ENCODE data around the gene MRPL3.

The MRPL3 gene

DNA sequence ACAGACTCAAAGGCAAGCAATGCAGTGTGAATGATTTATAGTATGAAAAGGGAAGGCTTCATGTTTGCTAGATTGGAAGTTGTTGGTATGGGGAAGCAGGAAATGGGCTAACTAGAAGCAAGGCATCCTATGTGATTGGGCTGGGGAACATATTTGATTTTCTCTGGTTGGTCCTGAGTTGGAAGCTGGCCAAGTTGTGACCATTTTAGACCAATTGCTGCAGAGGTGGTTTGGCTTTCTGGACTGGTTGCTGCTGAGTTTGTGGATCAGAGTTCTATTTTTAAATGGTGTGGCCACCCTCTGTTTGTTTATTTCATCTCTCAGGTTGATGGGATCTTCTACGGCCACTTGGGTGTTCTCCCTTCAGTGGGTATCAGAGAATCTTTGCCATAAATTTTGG lies 81.5 kb downstream of the MRPL3 start:
- in situ Hi-C loops (cut with MboI; ENCODE audit: low sequenced_read_pairs), result no loop called here

- in situ Hi-C loops (cut with MboI; ENCODE audit: low sequenced_read_pairs), result no loop called here
These were observed 85.0 kb downstream of the MRPL3 start for GRCh38 chr3:131417751-131418150.

Measured in hTERT RPE-1 (cell line).